Endodermal cell (in vitro differentiated cells): Measurements from ENCODE around the gene PRR20G. TPM values are rescaled to one million over a fixed set of nuclear protein-coding genes. Genes with fewer than 3 reads are reported as not detected.

Experiments used
- DNase-seq: peaks from one replicate; pipeline ENCODE4 v3.0.0-alpha.2; 2017
- H3K27ac ChIP-seq: 2 replicates; pipeline ENCODE4 v1.5.1; 2013; ENCODE audit warnings: mild to moderate bottlenecking, low read depth, low read length, moderate library complexity
- H3K27me3 ChIP-seq: 2 replicates; pipeline ENCODE4 v1.6.1; 2013; ENCODE audit warnings: mild to moderate bottlenecking, low read length, moderate library complexity; ENCODE audit not compliant: insufficient read depth, control insufficient read depth, poor library complexity, severe bottlenecking
- H3K36me3 ChIP-seq: 2 replicates; pipeline ENCODE4 v1.7.0; 2013; ENCODE audit warnings: mild to moderate bottlenecking, low read length, moderate library complexity; ENCODE audit not compliant: control insufficient read depth, insufficient read depth
- H3K4me1 ChIP-seq: one replicate; pipeline ENCODE4 v1.7.0; 2013; ENCODE audit warnings: low read length; ENCODE audit not compliant: control insufficient read depth, insufficient read depth
- H3K4me3 ChIP-seq: 2 replicates; pipeline ENCODE4 v1.5.1; 2013; ENCODE audit warnings: mild to moderate bottlenecking, low read length, moderate library complexity
- H3K9ac ChIP-seq: 2 replicates; pipeline ENCODE4 v1.6.1; 2013; ENCODE audit warnings: mild to moderate bottlenecking, low read length, moderate library complexity; ENCODE audit not compliant: poor library complexity, severe bottlenecking; ENCODE audit errors: extremely low read depth
- H3K9me3 ChIP-seq: 2 replicates; pipeline ENCODE4 v1.6.1; 2013; ENCODE audit warnings: mild to moderate bottlenecking, low read length, moderate library complexity; ENCODE audit not compliant: control insufficient read depth
- H3K27ac Mint-ChIP-seq: 2 replicates; pipeline ENCODE4 v1.8.0; 2020; ENCODE audit warnings: mixed read lengths
- H3K27me3 Mint-ChIP-seq: 2 replicates; pipeline ENCODE4 v1.8.0; 2021; ENCODE audit warnings: mild to moderate bottlenecking, mixed read lengths; ENCODE audit not compliant: insufficient read depth
- H3K36me3 Mint-ChIP-seq: 2 replicates; pipeline ENCODE4 v1.8.0; 2020; ENCODE audit warnings: low read depth, mixed read lengths
- H3K4me1 Mint-ChIP-seq: 2 replicates; pipeline ENCODE4 v1.8.0; 2020; ENCODE audit warnings: mixed read lengths
- H3K4me3 Mint-ChIP-seq: 2 replicates; pipeline ENCODE4 v1.8.0; 2020; ENCODE audit warnings: mild to moderate bottlenecking, moderate library complexity, mixed read lengths
- H3K9me3 Mint-ChIP-seq: 2 replicates; pipeline ENCODE4 v1.8.0; 2020; ENCODE audit warnings: mild to moderate bottlenecking, mixed read lengths
- CTCF ChIP-seq: fragments of 200-600 bp; sonication (generic); conservative IDR thresholded peaks from 2 replicates; pipeline ENCODE4 v1.5.0; 2021; ENCODE audit warnings: antibody characterized with exemption, mild to moderate bottlenecking
- WGBS, 2 experiments: methylation state at CpG; one replicate each; pipeline versions ENCODE4 v1.1.5 to v1.1.7; 2013; ENCODE audit warnings: missing lambda C conversion rate in 2 of 2, mixed read lengths in 1 of 2; ENCODE audit not compliant: insufficient coverage in 1 of 2, insufficient read length in 1 of 2; 5-methylcytosine and 5-hydroxymethylcytosine counted together
- total RNA-seq, 2 donors: library from RNA; stranded (reverse); fragmentation: NEBNext Ultra II Directional in 1 of 2; extraction: Animal tissue kit (Norgen Biotek cat#: 25700) in 1 of 2; gene quantifications; 2 replicates in 1 of 2; 3 replicates in 1 of 2; pipeline ENCODE4 v1.2.1, GENCODE V29; 2021

Gene PRR20G
- total RNA-seq, 2 donors from 2014 or later = not detected

DNA sequence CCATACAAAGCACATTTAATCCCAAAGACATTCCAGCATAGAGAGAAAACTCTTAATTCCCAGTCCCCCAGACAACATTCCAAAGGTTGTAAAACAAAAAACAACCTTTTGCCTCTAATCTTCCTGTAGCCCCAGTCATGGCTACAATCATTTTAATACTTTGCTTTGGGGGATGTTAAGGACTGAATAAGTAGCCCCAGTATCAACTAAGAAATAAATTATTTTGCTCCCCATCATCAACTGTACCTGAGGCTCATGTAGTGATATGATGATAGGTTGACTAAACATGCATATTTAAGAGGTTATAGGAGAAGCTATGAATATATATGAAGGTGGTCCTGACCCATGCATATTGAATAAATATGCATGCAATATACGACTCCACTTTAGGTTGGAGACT, 40.6 kb downstream of the PRR20G start:
- Histone ChIP-seq H3K4me3 (no peak overlapping the region), H3K27ac (no peak overlapping the region), H3K36me3 (no peaks in the 10 kb centered on the region), H3K27me3 (no peaks in the 10 kb centered on the region), H3K9me3 (peaks cover 57% of the 10 kb centered on the region), H3K4me1 (no peaks in the 10 kb centered on the region), H3K9ac (no peak overlapping the region)
- no peaks in the 10 kb centered on the region for H3K4me1 Mint-ChIP-seq
- WGBS, 2 experiments = 86 to 88% methylated on average over 1 of the region's 1 CpG
- peaks cover 1% of the 10 kb centered on the region for H3K27me3 Mint-ChIP-seq
- DNase-seq = no peak
- no peak for TF ChIP-seq CTCF
- no peaks in the 10 kb centered on the region for H3K36me3 Mint-ChIP-seq
- peaks cover 81% of the 10 kb centered on the region for H3K9me3 Mint-ChIP-seq
- no peak overlapping the region for H3K4me3 Mint-ChIP-seq
- H3K27ac Mint-ChIP-seq = no peak overlapping the region

- Histone ChIP-seq H3K9ac (no peak overlapping the region), H3K27me3 (peaks cover 13% of the 10 kb centered on the region), H3K9me3 (peaks cover 5% of the 10 kb centered on the region), H3K27ac (no peak overlapping the region), H3K4me1 (no peaks in the 10 kb centered on the region), H3K36me3 (no peaks in the 10 kb centered on the region), H3K4me3 (no peak overlapping the region)
- no peak for DNase-seq
- WGBS, 2 experiments = 83 to 89% methylated on average over 1 to 2 of the region's 2 CpGs
- H3K36me3 Mint-ChIP-seq = no peaks in the 10 kb centered on the region
- H3K27me3 Mint-ChIP-seq = no peaks in the 10 kb centered on the region
- peak; percentile 31 for TF ChIP-seq CTCF
- no peak overlapping the region for H3K4me3 Mint-ChIP-seq
- peaks cover 10% of the 10 kb centered on the region for H3K9me3 Mint-ChIP-seq
- no peaks in the 10 kb centered on the region for H3K4me1 Mint-ChIP-seq
- no peak overlapping the region for H3K27ac Mint-ChIP-seq
Measured at GRCh38 chr3:127238602-127239001, 49.2 kb downstream of the PRR20G start.

GRCh38 chr3:127237835-127238234, 50.0 kb downstream of the PRR20G start:
- no peaks in the 10 kb centered on the region for H3K27me3 Mint-ChIP-seq
- peaks cover 8% of the 10 kb centered on the region for H3K9me3 Mint-ChIP-seq
- no peaks in the 10 kb centered on the region for H3K4me1 ChIP-seq
- no peaks in the 10 kb centered on the region for H3K4me1 Mint-ChIP-seq
- peaks cover 13% of the 10 kb centered on the region for H3K27me3 ChIP-seq
- H3K4me3 Mint-ChIP-seq = no peak overlapping the region
- no peaks in the 10 kb centered on the region for H3K36me3 ChIP-seq
- TF ChIP-seq CTCF = no peak
- WGBS, 2 experiments = 96% methylated on average over 2 of the region's 3 CpGs; no CpG with 5 or more reads in 1 of the 2 experiments
- no peak overlapping the region for H3K27ac ChIP-seq
- DNase-seq = no peak
- H3K9me3 ChIP-seq = peaks cover 5% of the 10 kb centered on the region
- no peak overlapping the region for H3K4me3 ChIP-seq
- H3K27ac Mint-ChIP-seq = no peak overlapping the region
- no peak overlapping the region for H3K9ac ChIP-seq
- no peaks in the 10 kb centered on the region for H3K36me3 Mint-ChIP-seq
